HG03159 (cell line): ENCODE results near the gene L3MBTL2.

Experiments used
- ATAC-seq: cut with Tn5 transposase; IDR thresholded peaks from one replicate; pipeline ENCODE4 v1.9.1; 2021; ENCODE audit warnings: mild to moderate bottlenecking, moderate library complexity; ENCODE audit not compliant: unreplicated experiment

Gene L3MBTL2

GRCh38 chr22:41264408-41264941 lies 59.4 kb downstream of the L3MBTL2 start:
- ATAC-seq: no peak

- ATAC-seq: no peak
These were observed 62.8 kb downstream of the L3MBTL2 start for GRCh38 chr22:41267958-41268357.

GRCh38 chr22:41271787-41272186 lies 66.7 kb downstream of the L3MBTL2 start:
- no peak for ATAC-seq

- no peak for ATAC-seq
These were observed 68.0 kb downstream of the L3MBTL2 start for GRCh38 chr22:41273128-41273527.

- no peak for ATAC-seq
These were observed 69.7 kb downstream of the L3MBTL2 start for GRCh38 chr22:41274856-41275255.

- no peak for ATAC-seq
These were observed 75.0 kb downstream of the L3MBTL2 start for GRCh38 chr22:41280065-41280464.

GRCh38 chr22:41280854-41281253 lies 75.7 kb downstream of the L3MBTL2 start:
- no peak for ATAC-seq
